LNCAP (cell line): ENCODE results near the gene SLC25A21.

Experiments
- CTCF ChIP-seq: fragments of 450-650 bp; IDR thresholded peaks from 2 replicates; pipeline ENCODE4 v1.5.1; 2017; ENCODE audit warnings: mild to moderate bottlenecking

SLC25A21 gene

GRCh38 chr14:36675581-36675980 lies 496.8 kb downstream of the SLC25A21 start:
- TF ChIP-seq CTCF = no peak

DNA sequence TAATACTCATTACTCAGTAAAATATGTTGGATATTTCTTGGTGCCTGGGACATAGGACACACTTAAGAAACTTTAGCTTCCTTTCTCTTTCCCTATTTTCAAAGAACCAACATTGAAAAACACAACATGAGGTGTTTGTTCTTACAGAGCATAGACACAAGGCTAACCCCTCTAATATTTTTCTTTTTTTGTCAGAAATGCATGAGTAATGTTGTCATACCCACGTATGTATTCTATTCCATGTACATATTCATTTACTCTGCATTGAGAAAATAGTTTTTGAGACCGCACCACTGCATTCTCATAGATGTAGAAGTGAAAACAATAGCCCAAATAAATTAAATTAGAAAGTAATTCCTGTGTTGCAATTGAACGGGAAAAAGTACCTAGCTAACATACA lies 497.7 kb downstream of the SLC25A21 start:
- no peak for TF ChIP-seq CTCF

DNA sequence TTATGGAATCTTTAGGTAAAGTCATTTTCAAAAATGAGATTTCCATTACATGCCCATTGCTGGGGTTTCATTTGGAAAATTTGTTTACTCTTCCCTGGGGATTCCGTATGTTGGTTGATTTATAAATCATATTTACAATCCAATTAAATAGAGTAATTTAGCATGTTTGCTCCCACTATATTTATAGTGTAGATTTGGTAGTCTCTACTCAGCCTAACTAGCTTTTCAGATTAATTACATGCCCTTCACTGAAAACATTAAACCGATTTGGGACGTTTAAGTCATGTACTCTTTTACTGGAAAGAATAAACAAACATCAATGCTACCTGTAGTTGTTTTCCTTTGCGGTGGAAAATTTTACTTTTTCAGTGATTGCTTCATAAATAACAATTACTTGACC lies 500.3 kb downstream of the SLC25A21 start:
- TF ChIP-seq CTCF = no peak

- no peak for TF ChIP-seq CTCF
Observed at GRCh38 chr14:36671149-36671548, 501.3 kb downstream of the SLC25A21 start.

GRCh38 chr14:36667679-36668078 lies 504.7 kb downstream of the SLC25A21 start:
- TF ChIP-seq CTCF = no peak

DNA sequence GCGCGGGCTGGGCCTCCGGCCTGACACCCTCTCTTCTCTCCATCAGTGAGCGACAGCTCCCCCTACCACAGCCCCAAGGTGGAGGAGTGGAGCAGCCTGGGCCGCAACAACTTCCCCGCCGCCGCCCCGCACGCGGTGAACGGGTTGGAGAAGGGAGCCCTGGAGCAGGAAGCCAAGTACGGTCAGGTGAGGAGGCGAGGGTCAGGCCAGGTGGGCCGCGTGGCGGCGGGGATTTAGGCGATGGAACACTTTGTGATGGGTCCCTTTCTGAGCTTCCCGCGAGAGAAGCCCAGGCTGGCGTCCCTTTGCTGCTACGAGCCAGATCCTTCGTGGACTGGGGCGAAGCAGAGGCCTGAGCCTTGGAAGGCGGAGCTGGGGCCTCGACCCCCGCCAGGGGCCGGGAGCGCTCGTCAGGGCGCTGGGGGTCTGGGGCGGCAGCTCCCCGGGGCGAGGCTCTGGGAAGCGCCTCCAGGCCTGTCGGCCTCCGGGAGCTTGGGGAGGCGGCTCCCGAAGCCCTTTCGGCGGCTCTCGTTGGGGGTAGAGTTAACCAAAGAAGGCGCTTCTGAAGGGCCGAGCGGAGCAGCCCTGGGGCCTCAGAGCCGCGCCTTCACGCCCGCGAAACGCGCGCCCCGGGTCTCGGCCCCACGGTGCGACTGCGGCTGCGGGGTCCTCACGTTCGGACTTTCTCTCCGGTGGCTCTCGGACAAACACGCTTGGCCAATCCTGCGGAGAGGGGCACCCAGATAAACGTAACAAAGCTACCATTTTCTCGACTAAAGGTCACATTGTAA lies 505.8 kb downstream of the SLC25A21 start:
- TF ChIP-seq CTCF = no peak

DNA sequence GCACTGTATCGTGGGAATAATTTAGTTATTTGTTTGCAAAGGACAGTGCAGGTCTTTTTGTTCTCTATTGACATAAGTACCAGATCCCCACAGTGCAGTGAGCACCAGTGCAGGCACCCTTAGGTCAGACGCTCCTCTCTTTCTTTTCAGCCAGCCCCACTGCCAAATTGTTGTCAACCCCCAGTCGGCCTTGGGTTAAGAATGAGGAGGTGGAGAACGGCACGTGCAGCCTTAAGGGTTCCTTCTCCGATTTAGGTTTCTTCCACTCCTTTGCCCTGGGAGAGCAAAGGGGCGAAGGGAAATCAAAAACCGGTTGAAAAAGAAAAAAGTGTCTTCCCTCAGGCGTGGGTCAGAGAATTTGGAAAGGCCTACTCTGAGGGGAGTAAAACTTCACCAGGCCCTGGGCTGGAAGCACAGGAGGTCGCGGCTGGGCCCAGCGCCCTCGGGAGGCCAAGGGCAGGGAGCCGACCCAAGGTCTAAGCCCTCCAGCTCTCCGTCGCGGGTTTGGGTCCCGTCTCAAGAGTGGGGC lies 506.5 kb downstream of the SLC25A21 start:
- TF ChIP-seq CTCF = no peak
